GM23338 (cell line): ENCODE measurements around the gene TMIGD3.
A peak's percentile ranks its signal among the peaks of the same experiment; 100 is the strongest.

ENCODE experiments used
- EZH2phosphoT487 ChIP-seq: fragments of 200-600 bp; sonication (generic); IDR thresholded peaks from one replicate; pipeline ENCODE4 v1.8.1; 2018; ENCODE audit warnings: antibody characterized with exemption; ENCODE audit not compliant: unreplicated experiment
- NANOG ChIP-seq: IDR thresholded peaks from 2 replicates; pipeline ENCODE4 v1.6.1; 2016; ENCODE audit warnings: antibody characterized with exemption, borderline replicate concordance
- POLR2AphosphoS5 ChIP-seq: IDR thresholded peaks from 2 replicates; pipeline ENCODE4 v1.6.1; 2016; ENCODE audit warnings: antibody characterized with exemption, low read depth
- REST ChIP-seq: IDR thresholded peaks from one replicate; pipeline ENCODE4 v1.6.1; 2018; ENCODE audit warnings: antibody characterized with exemption; ENCODE audit not compliant: unreplicated experiment
- TF ChIP-seq, protein P1 (sequence below), 2 experiments: fragments of 200-600 bp in 1 of 2; sonication (generic) in 1 of 2; conservative IDR thresholded peaks; 2 replicates each; pipeline versions ENCODE4 v1.5.1 to v1.6.1; 2016 to 2017; ENCODE audit warnings: antibody characterized with exemption in 2 of 2, low read depth in 2 of 2, mild to moderate bottlenecking in 2 of 2, moderate library complexity in 1 of 2

DNA sequence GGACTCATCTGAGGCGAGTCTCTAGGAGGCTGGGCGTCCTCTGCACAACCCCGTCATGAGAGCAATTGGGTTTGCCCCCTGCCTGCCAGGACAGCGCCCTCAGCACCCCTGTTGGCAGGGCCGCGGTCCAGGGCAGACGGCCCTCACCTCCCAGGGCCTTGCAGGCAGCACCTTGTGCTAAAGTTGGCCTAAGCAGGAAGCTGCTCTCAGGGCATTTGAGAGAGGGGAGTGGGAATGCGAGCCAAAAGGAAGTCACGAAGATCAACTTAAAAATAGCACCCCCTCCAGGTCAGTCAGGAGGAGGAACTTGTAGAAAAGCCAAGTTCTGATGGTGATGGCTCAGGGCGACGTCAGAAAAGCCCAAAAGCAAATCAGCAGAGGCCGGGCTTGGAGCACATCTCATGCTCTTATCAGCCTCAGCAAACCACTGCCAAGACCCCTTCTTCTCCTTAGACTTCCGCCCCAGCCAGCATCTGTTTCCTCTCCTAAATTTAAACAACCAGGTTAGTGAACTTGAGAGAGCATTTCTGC lies 12.6 kb upstream of the TMIGD3 start:
- TF ChIP-seq POLR2AphosphoS5: peak; percentile 32; the same call in 1 of the 2 replicates
- TF ChIP-seq, protein P1, sequence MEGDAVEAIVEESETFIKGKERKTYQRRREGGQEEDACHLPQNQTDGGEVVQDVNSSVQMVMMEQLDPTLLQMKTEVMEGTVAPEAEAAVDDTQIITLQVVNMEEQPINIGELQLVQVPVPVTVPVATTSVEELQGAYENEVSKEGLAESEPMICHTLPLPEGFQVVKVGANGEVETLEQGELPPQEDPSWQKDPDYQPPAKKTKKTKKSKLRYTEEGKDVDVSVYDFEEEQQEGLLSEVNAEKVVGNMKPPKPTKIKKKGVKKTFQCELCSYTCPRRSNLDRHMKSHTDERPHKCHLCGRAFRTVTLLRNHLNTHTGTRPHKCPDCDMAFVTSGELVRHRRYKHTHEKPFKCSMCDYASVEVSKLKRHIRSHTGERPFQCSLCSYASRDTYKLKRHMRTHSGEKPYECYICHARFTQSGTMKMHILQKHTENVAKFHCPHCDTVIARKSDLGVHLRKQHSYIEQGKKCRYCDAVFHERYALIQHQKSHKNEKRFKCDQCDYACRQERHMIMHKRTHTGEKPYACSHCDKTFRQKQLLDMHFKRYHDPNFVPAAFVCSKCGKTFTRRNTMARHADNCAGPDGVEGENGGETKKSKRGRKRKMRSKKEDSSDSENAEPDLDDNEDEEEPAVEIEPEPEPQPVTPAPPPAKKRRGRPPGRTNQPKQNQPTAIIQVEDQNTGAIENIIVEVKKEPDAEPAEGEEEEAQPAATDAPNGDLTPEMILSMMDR (conservative IDR thresholded peaks at IDR 0.05; ENCODE audit: low read depth in 2 of 2): peak; percentile 62 to 70
- TF ChIP-seq NANOG: no peak
- TF ChIP-seq EZH2phosphoT487: no peak
- TF ChIP-seq REST: no peak
